ENCODE data around the gene PTPRN2. TPM values are rescaled to one million over a fixed set of nuclear protein-coding genes. Genes with fewer than 3 reads are reported as not detected.

PTPRN2 gene
- total and polyA plus RNA-seq, 2 of the 13 experiments (the other 11 are each of a cell fraction or from before 2014, with no cell fraction given): 2.5 to 24.2 TPM

- no peak overlapping the region for H2AFZ ChIP-seq (ENCODE audit: low read length)
- no peak overlapping the region for H3K9ac ChIP-seq (ENCODE audit: insufficient read depth, low read depth, low read length)
- ATAC-seq (no peak), DNase-seq (ENCODE audit: low spot score) (no peak), FAIRE-seq (no peak)
- WGBS (ENCODE audit: low lambda C conversion rate): 99% methylated on average over 4 of the region's 4 CpGs
- no TSS peak for BruUV-seq (replicated peaks)
- no peaks in the 10 kb centered on the region for H3K79me2 ChIP-seq (ENCODE audit: insufficient read depth, low read length)
- no peaks in the 10 kb centered on the region; a peak in 1 of 5 replicates for H3K36me3 ChIP-seq (replicated peaks in 1 of 2; ENCODE audit: control insufficient read depth in 1 of 2, insufficient read depth in 2 of 2, low read length in 2 of 2)
- TF ChIP-seq RNF2 (conservative IDR thresholded peaks at IDR 0.05; ENCODE audit: low read depth) (no peak), FOXK2 (IDR thresholded peaks at IDR 0.05) (0 out of 2 replicates have a peak, but pooled peaks have one; percentile 13), PLRG1 (conservative IDR thresholded peaks at IDR 0.05) (0 out of 2 replicates have a peak, but pooled peaks have one; percentile 24), ZNF646 (CRISPR knock-in tag; IDR thresholded peaks at IDR 0.05) (peak; percentile 66; the same call in 1 of the 2 replicates), AGO1 (IDR thresholded peaks at IDR 0.05; ENCODE audit: low read depth, low read length, poor library complexity, severe bottlenecking) (no peak)
- H4K20me1 ChIP-seq (ENCODE audit: insufficient read depth, low read length): peaks cover 9% of the 10 kb centered on the region; the same call in 1 of the 2 replicates
- H3K4me2 ChIP-seq (ENCODE audit: low read depth, low read length): no peak overlapping the region
- no peaks in the 10 kb centered on the region for H3K9me3 ChIP-seq (ENCODE audit: low read length)
- no peaks in the 10 kb centered on the region for H3K27me3 ChIP-seq (ENCODE audit: control insufficient read depth in 1 of 2, insufficient read depth in 2 of 2, low read length in 2 of 2)
- ChIA-PET CTCF (ENCODE audit: low intra/inter-chr PET ratio, low total read pairs) (no interaction called here), POLR2A (no interaction called here)
- H3K27ac ChIP-seq (ENCODE audit: extremely low read length, insufficient read depth, low read length): no peak overlapping the region
- H3K4me3 ChIP-seq (replicated peaks in 1 of 3; ENCODE audit: insufficient read depth in 1 of 3, low read depth in 2 of 3, low read length in 3 of 3): no peak overlapping the region
- no peaks in the 10 kb centered on the region for H3K4me1 ChIP-seq (ENCODE audit: insufficient read depth, low read length)
- in situ Hi-C loops (cut with HindIII; ENCODE audit: extremely low pct_ligation_motif_present, low pct_unique_long_range_greater_than_20kb) (no loop called here), intact Hi-C loops (cut with micrococcal nuclease; ENCODE audit: unreplicated experiment) (no loop called here)
Observed at GRCh38 chr7:158244430-158244829, 343.2 kb downstream of the PTPRN2 start.
